ENCODE data around the gene MMEL1. TPM values are rescaled to one million over a fixed set of nuclear protein-coding genes. Genes with fewer than 3 reads are reported as not detected.
"Not testable (repeated sequence)": the region's sequence is repeated elsewhere in the genome, so short reads cannot be mapped to it uniquely, and the experiment has no call there.

The MMEL1 gene
- total RNA-seq, 1 experiment from 2014 or later = not detected

DNA sequence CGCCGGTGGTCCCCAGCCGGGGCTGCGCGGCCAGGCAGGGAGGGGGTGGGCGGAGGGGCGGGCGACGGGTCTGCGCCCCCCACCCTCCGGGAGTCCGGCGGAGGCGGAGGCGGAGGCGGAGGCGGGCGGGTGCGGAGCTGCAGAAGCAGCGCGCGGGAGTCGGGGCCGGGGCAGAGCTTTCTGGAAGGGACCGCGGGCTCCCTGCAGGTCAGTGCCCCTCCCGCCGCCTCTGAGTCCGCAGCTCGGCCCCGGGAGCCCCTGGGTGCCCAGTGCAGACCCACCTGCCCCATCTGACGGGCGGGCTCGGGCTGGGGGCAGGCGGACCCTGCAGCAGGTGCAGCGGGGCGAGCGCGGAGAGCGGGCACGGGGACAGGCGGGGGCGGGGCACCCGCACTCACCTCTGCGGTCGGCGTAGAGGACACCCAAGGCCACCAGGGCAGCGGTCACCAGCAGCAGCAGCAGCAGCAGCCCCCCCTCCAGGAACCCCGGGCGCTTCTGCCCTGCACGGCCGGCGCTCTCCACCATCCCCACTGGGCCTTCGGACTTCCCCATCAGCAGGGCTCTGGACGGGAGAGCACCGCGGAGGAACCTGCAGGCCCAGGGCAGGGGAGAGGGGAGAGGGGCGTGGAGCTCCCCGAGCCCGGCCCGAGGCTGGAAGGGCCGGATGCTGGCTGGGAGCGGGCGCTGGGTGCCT lies 3.7 kb downstream of the MMEL1 start:
- DNase-seq (ENCODE audit: low read depth) = no peak

DNA sequence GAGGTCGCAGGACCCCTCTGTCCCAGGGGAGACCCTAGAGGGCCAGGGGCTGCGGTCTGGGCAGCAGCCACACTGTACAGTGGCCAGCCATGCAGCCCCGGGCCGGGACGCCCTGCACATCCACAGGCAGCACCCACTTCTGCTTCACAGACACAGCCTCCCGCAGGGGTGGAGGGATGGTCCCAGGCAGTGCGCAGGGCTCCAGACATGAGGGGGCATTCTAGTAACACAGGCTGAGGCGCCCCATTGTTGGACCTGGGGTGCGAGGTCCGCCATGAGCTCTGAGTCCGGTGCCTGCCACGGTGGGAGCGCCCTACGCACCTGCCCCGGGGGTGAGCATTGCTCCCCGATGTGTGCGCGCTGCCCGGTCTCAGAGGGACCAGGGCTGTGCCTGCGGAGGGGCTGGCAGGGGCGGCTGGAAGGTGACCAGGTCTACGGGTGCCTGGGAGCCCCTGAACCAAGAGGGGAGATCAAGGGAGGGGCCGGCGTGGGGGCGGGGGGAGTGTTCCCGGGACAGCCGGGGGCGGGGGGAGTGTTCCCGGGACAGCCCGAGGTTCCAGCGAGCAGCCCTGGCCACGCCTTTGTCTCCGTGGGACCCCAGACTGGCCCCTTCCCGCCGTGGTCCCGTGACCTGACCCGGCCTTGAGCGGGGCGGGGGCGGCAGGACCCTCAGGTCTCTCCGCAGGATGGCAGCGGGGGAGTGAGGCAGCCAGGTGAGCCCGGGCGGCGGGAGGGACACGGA lies 4.5 kb downstream of the MMEL1 start:
- DNase-seq (ENCODE audit: low read depth) = no peak

DNA sequence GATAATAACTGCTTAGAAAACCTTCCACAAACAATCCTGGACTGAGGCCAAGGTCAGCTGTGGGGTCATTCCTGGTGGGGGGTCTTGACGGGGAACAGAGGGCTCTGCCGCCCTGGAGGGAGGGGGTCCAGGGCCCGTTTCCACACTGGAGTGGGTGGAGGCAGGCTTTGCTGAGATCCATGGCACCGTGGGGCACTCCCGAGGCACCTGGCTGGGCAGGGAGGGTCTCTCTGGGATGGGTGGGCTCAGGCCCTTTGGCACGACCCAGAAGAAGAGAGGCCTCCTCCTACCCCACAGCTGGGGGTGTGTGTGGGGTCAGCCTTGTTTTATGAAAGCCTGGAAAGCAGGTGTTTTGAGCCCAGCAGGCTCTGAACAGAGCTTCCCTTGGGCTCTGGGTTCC lies 5.1 kb downstream of the MMEL1 start:
- no peak for DNase-seq (ENCODE audit: low read depth)

DNA sequence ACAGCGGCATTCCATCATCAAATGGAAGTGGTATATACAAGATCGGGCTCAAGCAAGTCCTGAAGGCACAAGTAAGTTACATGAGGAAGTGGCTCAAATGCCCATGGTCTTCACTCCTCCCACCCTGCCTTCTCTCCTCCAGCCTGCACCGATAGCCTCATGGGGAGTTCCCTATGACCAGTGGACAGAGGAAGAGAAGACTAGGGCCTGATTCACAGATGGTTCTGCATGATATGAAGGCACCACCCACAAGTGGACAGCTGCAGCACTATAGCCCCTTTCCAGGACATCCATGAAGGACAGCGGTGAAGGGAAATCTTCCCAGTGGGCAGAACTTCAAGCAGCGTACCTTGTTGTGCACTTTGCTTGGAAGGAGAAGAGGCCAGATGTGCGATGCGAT lies 7.1 kb downstream of the MMEL1 start:
- DNase-seq (ENCODE audit: low read depth) = not testable (repeated sequence)

DNA sequence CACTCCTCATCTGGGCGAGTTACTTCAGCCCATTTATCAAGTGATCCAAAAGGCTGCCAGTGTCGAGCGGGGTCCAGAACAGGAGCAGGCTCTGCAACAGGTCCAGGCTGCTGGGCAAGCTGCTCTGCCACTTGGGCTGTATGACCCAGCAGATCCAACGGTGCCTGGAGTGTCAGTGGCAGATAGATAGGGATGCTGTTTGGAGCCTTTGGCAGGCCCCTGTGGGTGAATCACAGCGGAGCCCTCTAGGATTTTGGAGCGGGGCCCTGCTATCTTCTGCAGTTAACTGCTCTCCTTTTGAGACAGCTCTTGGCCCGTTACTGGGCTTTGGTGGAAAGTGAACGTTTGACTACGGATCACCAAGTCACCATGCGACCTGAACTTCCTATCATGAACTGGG lies 7.5 kb downstream of the MMEL1 start:
- DNase-seq (ENCODE audit: low read depth) = no peak

DNA sequence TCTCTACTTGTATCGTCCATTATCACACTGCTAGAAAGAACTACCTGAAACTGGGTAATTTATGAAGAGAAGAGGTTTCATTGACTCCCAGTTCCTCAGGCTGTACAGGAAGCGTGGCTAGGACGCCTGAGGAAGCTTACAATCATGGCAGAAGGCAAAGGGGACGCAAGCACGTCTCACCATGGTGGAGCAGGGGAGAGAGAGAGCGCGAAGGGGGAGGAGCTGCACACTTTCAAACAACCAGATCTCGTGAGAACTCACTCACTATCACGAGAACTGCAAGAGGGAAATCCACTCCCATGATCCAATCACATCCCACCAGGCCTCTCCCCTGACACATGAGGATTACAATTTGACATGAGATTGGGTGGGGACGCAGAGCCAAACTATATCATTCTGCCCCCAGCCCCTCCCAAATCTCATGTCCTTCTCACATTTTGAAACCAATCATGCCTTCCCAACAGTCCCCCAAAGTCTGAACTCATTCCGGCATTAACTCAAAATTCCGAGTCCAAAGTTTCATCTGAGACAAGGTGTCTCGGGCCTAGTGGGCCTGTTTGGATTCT lies 8.0 kb downstream of the MMEL1 start:
- DNase-seq (ENCODE audit: low read depth) = no peak

DNA sequence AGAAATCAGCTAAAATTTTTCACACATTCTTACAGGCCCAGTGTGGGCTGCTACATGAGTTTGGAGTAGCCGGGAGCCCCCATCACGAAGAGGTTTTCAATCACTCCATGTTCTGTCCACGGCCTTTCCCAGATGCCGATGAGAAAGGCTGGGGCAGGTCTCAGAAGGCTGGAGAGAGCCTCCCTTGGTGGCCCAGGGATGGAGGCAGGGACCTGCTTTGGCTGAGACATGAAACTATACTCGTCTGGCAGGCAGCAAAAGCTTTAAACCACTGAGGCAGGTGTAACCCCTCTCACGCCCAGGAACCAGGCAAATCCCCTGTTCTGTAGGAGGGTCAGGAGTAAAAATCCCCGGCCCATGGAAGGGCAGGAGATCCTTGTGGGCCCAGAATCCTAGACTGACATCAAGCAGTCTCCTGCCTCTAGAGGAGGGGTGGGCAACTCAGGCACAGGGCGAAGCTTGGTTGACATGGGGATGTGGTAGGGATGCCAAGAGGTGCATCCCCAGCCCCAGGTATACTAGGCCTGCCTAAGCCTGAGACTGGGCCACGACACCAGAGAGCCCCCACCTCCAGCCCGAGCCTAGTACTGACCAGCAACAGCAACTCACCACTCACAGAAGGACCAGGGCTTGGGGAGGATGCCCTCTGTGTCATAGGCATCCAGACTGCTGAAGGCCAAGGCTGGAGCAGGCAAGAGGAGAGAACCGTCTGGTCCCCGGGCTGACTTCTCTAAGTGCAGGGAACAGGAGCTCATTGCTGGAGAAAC lies 9.1 kb downstream of the MMEL1 start:
- DNase-seq (ENCODE audit: low read depth) = no peak

DNA sequence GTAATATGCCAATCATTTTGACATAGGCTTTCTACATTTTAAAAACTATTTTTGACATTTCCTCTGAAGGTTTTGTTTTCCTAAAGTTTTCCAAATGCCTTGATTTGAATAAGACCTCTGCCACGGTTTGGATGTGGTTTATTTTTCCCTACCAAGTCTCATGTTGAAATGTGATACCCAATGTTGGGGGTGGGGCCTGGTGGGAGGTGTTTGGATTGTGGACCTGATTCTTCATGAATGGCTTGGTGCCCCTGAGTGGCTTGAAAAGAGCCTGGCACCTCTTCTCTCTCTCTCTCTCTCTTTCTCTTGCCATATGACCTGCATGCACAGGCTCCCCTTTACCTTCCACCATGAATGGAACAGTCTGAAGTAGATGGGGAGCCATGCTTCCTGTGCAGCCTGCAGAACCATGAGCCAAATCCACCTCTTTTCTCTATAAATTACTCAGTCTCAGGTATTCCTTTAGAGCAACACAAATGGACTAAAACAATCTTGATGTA lies 14.8 kb downstream of the MMEL1 start:
- DNase-seq (ENCODE audit: low read depth) = no peak

DNA sequence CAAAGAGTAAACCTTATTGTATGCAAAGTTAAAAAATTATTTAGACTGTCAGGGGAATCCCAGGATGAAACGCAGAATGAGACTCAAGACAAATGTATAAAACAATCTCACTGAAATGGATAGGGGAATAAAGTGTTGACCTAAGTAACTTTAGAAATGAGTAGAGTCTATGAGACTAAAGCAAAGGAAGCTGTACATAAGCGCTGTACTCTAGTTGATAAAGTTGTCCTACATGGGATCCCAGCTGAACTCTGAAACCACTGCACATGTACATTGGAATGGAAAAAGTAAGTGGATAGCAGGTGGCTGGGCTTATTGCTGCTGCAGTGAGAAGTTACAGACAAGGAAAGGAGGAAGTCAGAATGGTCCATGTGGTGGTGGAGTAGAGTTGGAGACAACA lies 18.7 kb downstream of the MMEL1 start:
- no peak for DNase-seq (ENCODE audit: low read depth)

DNA sequence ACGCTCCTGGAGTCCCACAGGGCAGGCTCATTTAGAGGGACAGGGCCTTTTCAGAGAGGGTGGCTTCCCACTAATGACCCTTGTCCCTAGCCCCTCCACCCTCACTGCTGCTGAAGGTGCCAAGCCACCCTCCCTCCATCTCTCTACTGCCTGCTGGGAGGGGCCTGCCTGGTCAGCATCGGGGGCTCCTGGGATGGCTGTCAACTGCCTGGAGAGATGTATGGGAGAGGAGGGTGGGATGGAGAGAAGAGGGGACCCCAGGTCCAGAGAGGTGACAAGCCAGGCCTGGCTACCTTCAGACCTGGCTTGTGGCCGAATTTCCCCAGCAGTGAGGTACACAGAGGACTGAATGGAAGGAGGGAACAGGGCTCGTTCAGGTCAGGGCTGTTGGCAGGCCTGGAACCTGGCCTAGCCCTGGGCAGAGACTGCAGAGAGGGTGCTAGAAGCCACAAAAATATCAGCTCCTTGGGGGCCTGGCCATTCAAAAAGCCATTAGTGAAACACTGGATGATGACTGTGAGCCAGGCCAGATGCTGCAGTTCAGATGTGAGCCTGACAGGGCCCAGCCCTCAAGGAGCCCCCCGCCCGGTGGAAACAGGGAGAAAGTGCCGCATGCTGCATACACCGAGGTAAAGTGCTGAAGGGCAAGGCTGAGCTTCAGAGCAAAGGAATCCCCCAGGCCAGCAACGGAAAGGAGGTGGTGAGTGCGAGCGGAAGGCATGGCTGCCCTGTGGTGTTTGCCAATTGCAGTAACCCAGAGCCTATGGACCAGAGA lies 20.0 kb downstream of the MMEL1 start:
- DNase-seq (ENCODE audit: low read depth) = no peak

DNA sequence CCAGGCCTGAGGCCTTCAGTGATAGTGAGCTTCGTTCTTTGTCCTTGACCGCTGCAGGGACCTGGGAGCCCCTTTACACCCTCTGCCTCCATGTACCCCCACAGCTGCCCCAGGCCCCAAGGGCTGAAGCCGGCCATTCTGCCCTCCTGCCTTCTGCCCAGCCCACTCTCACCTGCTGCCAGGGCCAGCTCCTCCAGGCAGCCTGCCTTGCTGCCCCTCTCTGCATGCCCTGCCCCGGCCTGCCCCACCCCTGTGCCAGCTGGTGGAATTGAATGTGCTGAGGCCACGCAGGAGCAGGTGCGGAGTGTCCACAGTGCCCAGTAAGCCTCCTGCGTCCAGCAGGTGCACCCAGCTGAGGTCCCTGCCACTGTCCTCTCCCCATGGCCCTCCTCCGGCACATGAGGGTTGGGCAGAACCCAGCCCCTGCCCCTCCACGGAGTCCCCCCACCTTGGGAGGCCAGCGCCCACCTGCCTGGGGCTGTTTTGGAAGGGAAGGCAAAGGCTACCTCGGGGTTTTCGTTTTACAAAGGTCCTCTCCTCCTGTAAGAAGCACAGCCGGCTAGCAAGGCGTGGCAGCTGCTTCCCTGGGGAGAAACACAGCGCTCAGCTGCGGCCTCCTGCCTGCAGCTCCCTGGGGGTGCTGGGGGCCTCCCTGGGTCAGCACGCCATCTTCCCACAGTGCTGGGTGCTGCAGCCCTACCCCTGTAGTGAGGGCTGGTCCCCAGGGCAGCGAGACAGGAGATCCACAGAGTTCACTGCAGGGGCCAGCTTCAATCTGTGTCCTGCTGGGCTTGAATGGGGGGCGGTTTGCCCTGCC lies 21.0 kb downstream of the MMEL1 start:
- DNase-seq (ENCODE audit: low read depth) = no peak

DNA sequence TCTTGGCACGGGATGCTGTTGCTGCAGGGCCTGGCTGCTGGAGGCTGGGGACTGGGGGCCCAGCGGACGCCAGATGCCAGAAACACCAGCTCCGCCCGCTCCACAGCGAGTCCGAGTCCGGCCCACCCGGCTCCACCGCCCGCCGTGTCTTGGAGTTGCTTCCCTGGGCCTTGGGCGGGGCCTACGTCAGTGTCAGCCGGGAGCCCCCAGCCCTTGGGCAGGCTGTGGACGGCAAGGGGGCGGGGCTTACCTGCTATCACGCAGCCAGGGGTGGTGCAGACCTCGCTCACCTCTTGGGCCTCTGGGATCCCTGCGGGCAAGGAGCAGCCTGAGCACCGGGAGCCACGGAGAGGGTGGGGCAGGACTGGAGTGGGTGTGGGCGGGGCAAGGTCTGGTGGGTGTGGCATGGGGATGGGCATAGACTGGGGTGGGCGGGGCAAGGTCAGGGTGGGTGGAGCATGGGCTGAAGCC lies 21.8 kb downstream of the MMEL1 start:
- no peak for DNase-seq (ENCODE audit: low read depth)

DNA sequence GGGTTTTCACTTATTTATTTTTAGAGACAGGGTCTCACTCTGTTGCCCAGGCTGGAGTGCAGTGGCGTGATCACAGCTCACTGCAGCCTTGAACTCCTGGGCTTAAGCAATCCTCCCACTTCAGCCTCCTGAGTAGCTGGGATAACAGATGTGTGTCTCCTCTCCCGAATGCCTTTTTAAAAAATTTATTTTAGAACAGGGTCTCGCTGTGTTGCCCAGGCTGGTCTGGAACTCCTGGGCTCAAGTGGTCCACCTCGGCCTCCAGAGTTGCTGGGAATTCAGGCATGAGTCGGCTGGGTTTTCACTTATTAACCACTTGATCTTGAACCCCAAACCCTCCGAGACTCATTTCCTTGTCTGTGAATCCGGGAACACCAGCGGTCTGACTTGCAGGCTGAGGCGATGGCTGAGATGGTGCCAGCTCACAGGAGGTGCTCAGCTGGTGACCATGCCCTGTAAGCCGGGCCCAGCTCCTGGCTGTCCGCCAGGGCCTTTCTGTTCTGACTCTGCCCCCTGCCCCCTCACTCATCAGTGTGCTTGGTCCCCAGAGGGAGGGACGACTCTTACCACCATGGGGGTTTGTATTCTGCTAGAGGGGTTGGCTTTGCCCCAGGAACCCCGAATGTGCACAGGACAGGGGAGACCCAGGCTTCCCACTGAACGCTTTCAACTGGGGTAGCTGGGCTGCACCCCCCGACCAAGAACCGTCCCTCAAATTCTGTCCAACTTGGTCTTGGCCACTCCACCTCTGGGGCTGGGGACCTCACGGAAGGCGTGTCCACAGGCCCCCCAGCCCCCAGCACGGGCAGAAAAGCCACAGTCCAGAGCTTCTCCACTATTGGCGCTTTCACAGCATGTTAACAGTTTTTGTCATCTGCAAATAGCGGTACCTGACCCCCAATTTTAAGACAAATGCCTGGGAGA lies 22.5 kb downstream of the MMEL1 start:
- DNase-seq (ENCODE audit: low read depth) = no peak

DNA sequence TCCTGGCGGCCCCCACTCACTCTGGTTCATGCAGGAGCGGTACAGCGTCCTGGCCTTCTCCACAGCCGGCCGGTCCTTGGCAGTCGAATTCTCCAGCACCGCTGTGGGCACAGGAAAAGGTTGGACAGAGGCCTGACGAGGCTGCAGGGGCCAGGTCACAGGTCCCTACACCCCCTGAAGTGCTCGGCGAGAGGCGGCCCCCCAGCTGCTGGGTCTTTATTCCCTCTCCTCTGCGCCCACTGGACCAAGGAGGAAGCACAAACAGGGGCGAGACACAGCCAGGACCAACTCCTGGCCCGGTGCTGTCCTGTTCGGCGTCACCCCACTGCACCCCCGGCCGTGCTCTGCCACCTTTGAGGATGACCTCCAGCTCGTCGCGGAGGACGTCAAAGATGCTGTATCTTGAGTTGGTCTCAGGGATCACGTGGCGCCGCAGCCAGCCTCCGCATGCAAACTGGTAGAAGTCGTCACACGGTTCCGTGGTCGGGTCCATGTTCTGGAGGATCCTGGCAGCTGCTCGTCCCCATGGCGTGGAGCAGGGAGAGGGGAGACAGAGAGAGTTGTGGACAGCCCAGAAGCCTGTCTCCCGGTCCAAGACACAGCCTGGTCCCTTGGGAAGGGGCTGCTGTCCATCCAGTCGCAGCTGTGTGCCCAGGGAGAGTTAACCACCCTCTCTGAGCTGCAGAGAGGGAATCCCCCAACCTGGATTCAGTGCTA lies 23.3 kb downstream of the MMEL1 start:
- no peak for DNase-seq (ENCODE audit: low read depth)

DNA sequence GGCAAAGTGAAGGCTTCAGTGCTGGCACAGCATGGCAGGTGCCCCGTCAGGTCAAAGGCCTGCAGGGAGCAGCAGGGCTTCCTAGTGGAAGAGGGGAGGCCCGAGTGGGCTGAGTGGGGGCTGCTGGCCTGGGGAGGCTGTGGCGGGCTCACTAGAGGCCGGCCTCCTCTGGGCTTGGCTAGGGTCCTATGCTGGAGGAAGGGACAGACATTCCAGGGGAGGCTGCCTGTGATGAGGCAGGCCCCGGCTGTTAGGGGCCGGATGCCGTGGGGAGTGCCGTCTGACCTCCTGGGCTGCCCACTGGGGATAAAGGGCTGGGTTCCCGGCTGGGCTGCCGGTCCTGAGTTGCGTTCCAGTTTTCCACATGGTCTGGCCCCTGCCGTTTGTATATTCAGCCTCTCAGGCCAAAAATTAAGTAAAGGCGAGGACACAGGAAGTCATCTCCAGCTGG lies 25.1 kb downstream of the MMEL1 start:
- no peak for DNase-seq (ENCODE audit: low read depth)

DNA sequence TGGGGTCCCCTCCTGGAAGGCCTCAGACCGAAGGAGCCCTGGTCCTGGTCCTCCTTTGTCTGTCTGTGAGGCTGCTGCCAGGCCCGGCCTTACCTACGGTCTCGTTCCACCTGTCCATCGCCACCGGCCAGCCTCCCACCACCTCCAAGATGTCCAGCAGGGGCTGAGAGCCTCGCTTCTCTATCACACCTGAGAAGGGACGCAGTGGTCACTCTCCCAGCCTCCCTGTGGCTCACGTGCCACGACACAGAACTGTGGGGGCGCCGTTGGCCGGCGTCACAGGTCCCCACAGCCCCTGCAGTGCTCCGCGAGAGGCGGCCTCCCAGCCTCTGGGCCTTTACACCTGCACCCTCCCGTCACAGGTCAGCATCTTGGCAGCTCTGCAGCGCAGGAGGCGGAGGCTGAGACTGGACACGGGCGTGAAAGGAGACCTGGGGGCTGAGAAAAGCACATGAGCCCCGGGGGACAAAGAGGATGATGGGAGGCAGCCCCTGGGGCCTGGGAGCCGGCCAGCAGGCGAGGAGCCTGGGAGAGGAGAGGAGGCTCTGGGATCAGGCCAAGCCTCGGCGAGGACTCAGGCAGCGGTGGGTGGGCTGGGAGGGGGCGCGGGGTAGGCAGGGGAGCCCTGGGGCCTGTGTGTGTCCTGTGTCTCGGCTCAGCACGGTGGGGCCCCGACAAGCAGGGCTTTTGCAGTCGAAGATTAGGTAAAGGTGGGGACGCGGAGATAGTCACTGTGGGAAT lies 25.8 kb downstream of the MMEL1 start:
- DNase-seq (ENCODE audit: low read depth) = no peak

DNA sequence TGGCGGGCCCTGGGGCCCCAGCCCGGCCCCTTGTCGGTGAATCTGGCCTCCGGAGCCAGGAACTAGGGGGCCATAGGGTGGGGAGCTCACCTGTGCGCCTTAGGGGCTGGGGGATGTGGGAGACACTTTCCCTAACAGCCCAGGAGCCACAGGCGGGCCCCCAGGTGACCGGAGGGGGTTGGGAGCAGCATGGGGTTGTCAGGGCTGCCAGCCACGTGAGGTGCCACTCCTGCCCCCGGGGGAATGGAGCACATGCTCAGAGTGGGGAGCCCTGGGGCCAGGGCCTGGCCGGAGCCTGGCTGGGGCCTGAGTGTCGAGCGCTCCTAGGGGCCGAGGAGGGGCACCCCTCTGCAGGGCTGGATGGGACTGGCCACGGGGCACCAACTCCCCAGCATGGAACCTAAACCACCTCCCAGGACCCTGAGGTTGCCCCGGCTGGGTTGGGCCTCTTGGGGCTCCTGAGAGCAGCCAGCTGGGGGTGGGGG lies 26.4 kb downstream of the MMEL1 start:
- DNase-seq (ENCODE audit: low read depth) = no peak

Data from LHCN-M2 (cell line).